Measurements from ENCODE around the gene IGF2BP2. TPM values are rescaled to one million over a fixed set of nuclear protein-coding genes. Genes with fewer than 3 reads are reported as not detected.

IGF2BP2 gene
- total RNA-seq, 1 donor from 2014 or later: 19.4 TPM

DNA sequence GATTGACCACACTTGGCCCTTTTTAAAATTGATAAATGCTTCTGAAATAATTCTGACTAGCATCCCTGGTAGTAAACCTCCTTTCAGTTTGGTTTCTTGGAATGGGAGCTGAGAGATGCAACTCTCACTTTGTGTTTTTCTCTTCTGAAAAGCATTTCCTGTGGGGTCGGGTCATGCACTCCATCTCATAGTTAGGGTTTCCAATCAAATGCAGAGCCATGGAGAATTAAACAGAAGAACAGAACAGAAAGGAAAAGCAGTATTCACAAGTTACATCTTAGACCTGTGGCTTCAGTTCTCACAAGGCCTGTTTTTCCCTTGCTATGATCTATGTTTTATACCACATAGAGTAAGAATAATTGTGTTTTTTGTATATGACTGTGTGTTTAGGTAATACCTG lies 199.1 kb downstream of the IGF2BP2 start:
- Histone ChIP-seq H3K36me3 (peaks cover 84% of the 10 kb centered on the region), H3K4me3 (no peak overlapping the region), H3K4me1 (peaks cover 21% of the 10 kb centered on the region), H3K9me3 (no peaks in the 10 kb centered on the region), H3K27me3 (ENCODE audit: low read depth) (no peaks in the 10 kb centered on the region), H3K27ac (no peak overlapping the region)
- TF ChIP-seq CTCF (IDR thresholded peaks at IDR 0.05): no peak
- intact Hi-C loops (cut with DNase I): no loop called here
- ATAC-seq (no peak), DNase-seq (no peak)

DNA sequence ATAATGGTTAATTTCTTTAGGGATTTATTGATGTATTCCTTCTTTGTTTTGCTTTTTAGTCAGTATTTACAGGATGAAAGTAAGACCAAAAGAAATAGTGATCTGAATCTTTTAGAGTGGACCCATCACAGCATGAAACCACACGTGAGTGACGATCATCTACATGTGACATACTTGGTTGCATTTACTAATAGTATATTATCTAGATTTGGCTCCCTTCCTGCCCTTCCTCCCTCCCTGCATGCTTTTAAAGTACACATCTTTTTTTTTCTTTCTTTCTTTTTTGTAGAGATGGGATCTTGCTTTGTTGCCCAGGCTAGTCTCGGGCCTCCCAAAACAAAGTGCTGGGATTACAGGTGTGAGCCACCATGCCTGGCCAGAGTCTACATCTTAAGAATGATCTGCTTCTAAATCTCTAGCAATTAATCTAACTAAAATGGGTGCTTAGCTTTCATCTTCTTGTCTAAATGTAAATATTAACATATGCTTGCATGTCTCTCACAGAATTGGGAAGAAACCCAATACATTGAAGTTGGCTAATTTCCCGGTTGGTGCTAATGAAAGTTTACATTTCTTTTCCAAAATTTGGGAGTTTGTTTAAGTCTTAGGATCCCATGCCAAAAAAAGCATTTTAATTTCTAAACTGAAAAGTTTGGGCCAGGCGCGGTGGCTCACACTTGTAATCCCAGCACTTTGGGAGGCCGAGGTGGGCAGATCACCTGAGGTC lies 200.7 kb downstream of the IGF2BP2 start:
- Histone ChIP-seq H3K4me1 (peaks cover 4% of the 10 kb centered on the region), H3K27me3 (ENCODE audit: low read depth) (no peaks in the 10 kb centered on the region), H3K4me3 (no peak overlapping the region), H3K9me3 (no peaks in the 10 kb centered on the region), H3K36me3 (peaks cover 98% of the 10 kb centered on the region), H3K27ac (no peak overlapping the region)
- no peak for ATAC-seq
- intact Hi-C loops (cut with DNase I): no loop called here
- TF ChIP-seq CTCF (IDR thresholded peaks at IDR 0.05): no peak
- DNase-seq: no peak

- Histone ChIP-seq H3K4me3 (no peak overlapping the region), H3K4me1 (no peaks in the 10 kb centered on the region), H3K27ac (no peak overlapping the region), H3K27me3 (ENCODE audit: low read depth) (no peaks in the 10 kb centered on the region), H3K36me3 (peaks cover 100% of the 10 kb centered on the region), H3K9me3 (no peaks in the 10 kb centered on the region)
- intact Hi-C loops (cut with DNase I): no loop called here
- no peak for ATAC-seq
- no peak for DNase-seq
- no peak for TF ChIP-seq CTCF (IDR thresholded peaks at IDR 0.05)
These were observed 211.8 kb downstream of the IGF2BP2 start for GRCh38 chr3:185613016-185613415.

GRCh38 chr3:185606196-185606595 lies 218.6 kb downstream of the IGF2BP2 start:
- H3K27me3 ChIP-seq (ENCODE audit: low read depth): no peaks in the 10 kb centered on the region
- H3K36me3 ChIP-seq: peaks cover 94% of the 10 kb centered on the region
- no peak overlapping the region for H3K4me3 ChIP-seq
- H3K4me1 ChIP-seq: no peaks in the 10 kb centered on the region
- no peak overlapping the region for H3K27ac ChIP-seq
- H3K9me3 ChIP-seq: no peaks in the 10 kb centered on the region
- DNase-seq: no peak
- ATAC-seq: no peak
- no peak for TF ChIP-seq CTCF (IDR thresholded peaks at IDR 0.05)
- intact Hi-C loops (cut with DNase I): no loop called here

GRCh38 chr3:185605566-185605965 lies 219.3 kb downstream of the IGF2BP2 start:
- intact Hi-C loops (cut with DNase I): no loop called here
- peaks cover 94% of the 10 kb centered on the region for H3K36me3 ChIP-seq

More at GRCh38 chr3:185605566-185605965, 219.3 kb downstream of the IGF2BP2 start:
- H3K27ac ChIP-seq: no peak overlapping the region
- ATAC-seq (no peak), DNase-seq (no peak)
- H3K4me1 ChIP-seq: no peaks in the 10 kb centered on the region
- no peaks in the 10 kb centered on the region for H3K27me3 ChIP-seq (ENCODE audit: low read depth)
- no peak overlapping the region for H3K4me3 ChIP-seq
- H3K9me3 ChIP-seq: no peaks in the 10 kb centered on the region
- no peak for TF ChIP-seq CTCF (IDR thresholded peaks at IDR 0.05)
